NCI-H146 treated with DMSO at 0.1 percent for 48 hours (cell line): ENCODE data around the gene NTM.

ENCODE experiments used
- DNase-seq: peaks from one replicate; lab custom pipeline; 2025; ENCODE audit not compliant: unreplicated experiment; lab: John Stamatoyannopoulos, UW

The NTM gene

DNA sequence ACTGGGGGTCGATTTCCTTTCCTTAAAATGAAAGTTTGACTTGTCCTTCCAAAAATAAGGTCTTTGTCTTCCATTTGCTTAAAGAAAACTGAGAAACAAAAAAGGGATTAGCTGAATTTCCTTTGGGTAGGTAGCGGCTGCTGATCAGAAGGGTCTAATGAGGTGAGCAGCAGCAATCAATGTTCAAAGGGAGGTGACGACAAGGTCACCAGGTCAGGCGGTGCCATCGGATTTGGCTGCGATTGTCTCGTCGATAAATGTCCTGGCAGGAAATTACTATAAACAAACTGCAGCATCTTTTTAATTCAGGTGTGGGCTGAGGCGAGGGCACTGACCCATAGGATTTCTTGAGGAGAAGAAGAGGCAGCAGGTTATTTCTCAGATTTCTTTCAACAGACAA, 480.1 kb downstream of the NTM start:
- no peak for DNase-seq

DNA sequence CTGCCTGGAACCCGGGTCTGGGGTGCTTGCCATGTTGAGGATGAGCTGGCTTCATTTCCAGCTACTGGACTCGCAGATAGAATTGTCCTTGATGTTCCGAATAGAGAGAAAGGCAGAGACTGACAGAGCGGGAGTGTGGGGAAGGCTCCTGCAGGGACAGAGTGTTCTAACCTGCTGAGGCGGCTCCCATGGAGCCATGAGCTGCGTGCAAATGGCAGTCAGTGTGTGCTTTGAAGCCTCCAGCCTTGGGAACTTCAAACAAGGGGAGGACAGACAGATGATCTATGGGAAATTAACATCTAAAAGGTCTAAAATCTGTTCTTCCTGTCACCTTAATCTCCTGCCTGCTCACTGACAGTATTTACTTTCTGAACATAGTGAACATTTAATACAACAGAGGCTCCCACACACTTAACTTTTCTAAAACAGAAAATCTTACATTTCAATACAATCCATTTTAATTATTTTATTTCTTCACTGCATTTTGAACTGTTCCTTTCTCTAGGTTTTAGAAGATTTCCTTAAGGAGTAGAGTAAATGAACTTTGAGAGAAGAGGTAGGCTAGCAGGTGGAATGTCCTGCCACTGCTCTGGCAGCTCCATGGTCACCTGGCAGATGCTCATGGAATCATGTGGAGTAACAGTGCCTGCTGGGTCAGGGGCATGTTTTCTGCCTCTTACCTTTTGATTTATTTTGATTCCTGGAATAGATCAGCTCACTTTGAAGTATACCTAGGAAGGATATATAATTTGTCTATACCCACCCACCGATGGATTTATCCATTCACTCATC, 481.7 kb downstream of the NTM start:
- DNase-seq = no peak

DNA sequence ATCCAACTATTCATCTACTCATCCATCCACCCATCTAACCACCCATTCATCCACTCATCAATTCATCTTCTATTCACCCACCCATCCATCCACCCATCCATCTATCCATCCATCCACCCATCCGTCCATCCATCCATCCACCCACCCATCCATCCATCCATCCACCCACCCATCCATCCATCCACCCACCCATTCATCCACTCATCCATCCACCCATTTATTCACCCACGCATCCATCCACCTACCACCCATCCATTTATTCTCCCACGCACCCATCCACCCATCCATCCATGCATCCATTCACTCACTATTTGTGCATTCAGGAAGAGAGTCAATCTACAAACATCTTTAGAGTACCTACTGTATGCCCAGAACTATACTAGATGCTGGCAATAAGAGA, 482.3 kb downstream of the NTM start:
- DNase-seq = no peak

DNA sequence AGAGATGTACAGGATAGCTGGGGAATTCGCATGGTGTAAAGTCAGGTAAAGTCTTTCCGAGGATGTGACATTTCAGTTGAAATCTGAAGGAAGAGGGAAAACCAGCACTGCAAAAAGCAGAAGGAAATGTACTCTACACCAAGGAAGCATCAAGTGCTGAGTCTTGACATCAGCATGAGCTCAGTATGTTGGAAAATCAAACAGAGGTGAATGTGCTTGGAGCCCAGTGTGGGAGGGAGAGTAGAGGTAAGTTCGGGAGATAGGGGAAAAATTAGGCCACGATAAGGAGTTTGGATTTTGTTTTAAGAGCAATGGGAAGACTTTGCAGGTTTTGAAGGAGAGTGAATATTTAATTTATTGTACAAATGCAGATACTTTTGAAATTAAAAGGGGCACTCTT, 484.0 kb downstream of the NTM start:
- no peak for DNase-seq

DNA sequence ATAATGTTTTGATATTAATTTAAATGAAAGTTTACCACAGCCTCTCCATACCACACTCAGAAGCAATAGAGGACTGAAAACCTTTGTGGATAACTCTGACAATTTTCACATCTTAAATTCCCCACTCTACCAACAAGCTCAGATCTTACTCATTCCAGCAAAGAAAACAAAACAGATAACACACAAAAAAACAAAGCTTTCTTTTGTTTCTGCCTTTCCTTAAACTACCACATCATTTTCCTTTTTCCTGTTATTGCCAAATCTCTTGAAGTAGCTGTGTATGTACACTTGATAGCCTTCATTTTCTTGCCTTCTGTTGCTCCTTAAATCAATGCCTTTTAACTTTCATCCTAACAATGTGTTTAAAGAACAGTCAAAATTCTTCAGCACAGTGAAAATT, 484.9 kb downstream of the NTM start:
- no peak for DNase-seq

DNA sequence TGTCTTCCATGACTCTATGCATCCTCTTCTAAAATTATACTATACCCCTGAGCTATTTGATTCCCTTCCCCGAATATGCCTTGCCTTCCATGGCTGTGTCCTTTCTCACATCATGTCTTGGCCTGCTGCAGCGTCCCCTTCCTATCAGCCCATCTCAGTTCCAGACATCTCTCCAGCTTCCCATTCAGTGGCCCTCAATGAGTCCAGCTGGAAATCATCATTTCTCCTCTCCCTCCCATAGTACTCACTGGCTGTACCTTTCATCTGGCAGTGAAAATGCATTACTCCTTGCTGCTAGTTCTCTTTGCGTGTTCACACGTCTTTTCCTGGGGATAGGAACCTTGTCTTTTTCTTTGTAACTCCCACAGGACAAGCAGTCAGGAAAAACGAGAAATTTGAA, 486.8 kb downstream of the NTM start:
- DNase-seq = no peak

DNA sequence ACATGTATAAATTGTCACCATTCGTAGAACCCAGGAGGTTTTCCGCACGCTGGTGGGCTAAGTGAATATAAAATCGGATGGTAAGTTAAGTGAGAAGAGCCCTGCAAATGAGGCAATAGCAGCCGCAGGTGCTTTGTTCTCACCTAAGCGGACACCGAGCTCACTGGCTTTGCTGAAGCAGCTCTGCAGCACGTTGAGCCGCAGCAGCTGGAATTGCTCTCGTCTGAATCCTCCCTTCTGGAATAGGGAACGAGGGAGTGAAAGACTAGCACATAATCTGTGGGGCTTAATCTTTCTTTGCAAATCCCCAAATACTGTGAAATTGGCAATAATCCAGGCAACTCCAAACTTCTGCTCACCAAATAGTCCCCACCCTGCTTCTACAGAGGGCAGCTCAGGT, 488.1 kb downstream of the NTM start:
- no peak for DNase-seq

DNA sequence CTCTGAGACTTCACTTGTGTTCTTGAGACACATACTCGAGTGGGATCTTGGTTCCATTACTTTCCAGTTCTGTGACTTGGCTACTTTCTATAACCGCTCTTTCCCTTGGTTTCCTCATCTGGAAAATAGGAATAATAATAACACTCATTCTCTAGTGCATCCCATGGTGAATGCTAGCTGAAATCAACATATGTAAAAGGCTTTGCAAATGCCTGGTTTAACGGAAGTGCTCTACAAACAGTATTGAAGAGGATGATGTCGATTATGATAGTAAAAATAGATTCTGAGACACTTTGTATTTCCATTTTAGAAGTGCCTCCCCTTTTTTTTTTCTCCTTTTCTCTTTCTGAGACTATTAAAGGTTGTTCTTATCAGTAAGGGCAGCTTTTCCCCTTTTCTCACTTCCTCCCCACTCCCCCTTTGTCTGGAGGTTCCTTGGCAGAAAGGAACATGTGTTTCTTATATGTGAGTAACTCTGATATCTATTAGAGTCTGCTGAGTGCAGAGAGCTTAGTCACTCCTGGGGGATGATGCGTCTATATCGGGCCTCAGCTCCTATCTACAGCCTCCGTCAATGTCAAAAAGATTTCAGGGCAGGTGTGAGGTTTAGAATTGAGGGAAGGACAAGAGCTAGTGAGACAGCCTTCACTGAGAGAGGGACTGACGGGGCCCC, 489.3 kb downstream of the NTM start:
- no peak for DNase-seq

DNA sequence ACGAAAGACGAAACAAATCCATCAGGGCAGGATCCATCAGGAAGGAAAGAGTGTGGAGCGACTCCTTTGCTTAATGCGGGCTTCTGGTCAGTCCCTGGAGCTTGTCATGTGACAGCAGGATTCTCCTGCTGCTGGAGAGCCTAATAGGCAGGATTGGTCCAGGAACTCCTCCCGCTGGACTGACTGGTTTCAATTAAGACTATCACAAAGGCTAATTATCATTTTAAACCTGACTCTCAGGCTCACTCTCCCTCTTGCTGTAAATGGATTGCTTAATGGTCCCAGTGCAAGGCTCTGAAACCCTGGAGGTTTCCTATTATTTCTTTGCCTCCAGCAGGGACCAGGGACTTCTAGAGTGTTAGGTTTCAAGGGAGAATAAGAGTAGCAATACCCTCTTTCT, 493.8 kb downstream of the NTM start:
- peak; percentile 5 for DNase-seq

DNA sequence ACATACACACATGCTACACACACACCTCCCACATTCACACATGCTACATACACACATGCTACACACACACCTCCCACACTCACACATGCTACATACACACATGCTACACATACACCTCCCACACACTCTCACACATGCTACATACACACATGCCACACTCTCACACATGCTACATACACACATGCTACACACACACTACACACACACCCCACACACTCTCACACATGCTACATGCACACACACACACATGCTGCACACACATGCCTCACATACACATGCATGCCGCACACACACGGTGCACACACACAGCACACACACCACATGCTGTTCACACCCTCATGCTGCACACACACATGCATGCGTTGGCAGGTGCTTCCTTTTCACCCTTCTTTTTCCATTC, 495.4 kb downstream of the NTM start:
- no peak for DNase-seq

DNA sequence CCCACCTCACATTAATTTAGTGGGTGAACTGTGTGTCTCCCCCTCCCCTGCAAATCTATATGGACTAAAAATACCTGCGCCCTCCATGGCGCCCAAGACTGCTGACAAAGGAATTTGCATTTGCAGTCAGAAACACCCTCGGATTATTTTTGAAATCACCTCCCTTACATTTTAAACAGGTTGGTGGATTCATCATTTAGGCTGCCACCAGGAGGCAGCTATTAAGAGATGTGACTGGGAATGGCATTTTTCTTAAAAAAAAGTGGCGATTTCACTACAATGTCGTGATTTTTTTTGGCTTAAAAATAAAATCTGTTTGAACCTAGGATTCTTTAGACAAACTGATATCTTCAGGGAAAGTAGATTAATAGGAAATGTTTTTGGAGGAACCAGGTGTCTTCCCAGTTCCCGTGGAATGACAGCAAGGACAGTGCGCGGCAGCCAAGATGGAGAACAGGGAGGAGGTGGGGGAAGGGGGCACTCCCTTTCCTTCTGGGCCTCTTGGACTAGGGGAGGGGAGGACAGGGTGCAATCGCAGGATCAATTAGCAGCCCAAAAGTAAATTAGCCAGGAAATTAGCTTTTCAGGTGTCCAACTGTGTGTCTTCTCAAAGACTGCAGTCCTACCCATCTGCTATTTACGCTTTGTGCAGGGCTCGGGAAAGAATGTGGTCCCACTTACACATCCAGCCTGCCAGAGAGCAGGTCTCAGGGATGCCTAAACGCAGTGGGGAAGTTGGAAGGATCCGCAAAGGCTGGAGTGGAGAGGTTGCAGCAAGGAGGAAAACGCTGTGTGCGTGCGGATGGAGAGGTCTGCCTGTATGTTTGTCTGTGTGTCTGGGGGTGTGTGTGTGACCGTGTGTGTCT, 496.4 kb downstream of the NTM start:
- DNase-seq = no peak

DNA sequence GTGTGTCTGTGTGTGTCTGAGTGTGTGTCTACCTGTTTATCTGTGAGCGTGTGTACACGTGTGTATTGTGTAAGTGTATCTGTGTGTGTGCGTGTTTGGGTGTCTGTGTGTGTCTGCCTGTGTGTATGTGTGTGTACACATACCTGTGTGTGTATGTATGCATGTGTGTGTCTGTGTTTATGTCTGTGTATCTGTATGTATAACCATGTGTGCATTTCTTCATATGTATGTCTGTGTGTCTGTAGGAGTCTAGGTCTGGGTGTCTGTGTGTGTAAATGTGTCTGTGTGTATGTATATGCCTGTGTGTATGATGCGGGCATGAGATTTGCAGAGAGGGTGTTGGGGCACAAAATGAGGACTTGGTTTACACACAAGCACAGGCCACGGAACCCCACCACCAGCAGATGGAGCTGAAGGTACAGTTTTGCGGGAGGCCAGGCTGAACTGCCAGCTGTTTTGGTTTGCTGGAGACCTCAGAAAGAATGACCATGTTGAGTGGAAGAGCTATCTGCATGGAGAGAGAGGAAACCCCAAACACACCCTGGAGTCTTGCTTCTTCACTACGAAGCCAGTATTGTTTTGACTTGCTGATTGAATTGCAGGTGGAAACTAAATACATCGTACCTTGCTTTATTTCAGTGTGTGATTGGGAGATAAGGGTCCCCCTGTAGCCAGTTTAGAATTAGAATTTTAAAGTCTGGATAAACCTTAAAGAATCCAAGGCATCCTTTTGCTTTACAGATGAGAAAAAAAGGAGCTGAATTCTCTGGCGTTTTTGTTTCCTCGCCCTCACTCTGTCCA, 497.2 kb downstream of the NTM start:
- peak; percentile 39 for DNase-seq

DNA sequence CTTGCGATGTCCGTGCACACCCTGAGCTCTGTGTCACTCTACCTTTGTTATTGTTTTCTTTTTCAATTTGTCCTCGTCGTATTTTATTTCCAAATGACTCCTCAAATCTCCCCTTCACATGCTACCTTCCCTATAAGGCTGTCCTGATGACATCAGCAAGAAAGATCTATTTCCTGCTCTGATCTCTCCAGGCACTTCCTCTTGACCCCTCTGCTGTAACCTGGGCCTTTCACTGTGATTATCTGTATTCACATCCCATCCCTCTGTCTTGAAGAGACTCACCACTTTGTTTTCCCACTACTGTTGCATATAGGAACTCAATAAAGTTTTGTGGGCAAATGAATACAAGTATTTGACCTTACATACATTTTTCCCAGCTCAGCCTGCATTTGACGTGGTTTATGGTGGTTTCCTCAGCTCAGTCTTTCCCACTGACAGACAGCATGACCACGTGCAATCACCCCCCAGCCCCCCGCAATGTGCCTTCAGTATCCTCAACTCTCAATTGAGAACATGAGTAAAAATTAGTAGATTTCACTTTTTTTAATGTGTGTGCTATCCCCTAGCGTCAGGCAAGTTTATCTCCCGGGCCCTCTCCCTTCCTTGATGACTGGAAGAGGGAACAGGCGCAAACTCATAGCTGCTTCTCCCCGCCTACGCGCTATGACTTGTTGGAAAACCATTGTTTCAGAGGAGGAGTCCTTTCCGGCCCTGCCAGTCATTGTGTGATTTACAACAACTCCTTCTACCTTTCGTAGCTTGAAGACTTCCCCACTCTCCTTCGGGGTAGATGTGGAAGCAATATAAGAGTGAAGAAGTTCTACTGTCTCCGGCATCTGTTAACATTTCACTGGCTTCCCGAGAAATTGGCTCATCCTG, 498.5 kb downstream of the NTM start:
- no peak for DNase-seq

DNA sequence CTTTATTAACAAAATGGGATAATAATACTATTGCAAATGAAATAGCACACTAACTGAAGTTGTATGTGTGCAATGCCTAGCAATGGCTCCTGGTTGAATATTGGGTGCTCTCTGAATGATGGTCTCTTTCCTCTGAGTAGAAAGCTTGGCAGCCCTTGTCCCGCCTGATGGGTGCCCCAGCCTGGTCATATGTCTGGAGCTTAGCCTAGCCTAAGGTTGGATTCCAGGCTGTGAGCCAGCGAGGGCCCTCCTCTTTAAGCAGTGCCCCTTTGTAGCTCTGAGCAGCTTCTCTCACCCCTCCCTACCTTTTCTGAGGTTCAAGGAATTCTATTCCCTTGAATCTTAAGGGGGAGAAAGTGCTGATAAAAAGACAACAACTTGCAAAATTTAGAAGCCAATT, 499.9 kb downstream of the NTM start:
- no peak for DNase-seq

DNA sequence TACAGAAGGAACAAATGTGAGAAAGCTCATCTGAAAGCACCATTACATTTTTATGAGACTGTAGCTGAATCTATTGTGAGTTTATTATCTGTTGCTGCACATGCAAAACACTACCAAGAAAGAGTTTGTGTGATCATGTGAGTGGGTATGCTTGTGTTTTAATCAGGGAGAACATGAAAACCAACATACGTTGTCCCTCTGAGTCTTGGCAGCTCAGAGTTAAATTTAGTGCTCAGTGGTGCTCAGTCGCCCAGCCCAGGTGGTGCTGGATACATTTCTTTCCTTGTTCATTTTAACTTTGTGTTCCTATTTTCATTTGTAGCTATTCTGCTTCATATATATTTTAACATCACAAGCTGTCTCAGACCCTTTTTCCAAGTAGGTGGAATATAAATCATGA, 500.6 kb downstream of the NTM start:
- no peak for DNase-seq

DNA sequence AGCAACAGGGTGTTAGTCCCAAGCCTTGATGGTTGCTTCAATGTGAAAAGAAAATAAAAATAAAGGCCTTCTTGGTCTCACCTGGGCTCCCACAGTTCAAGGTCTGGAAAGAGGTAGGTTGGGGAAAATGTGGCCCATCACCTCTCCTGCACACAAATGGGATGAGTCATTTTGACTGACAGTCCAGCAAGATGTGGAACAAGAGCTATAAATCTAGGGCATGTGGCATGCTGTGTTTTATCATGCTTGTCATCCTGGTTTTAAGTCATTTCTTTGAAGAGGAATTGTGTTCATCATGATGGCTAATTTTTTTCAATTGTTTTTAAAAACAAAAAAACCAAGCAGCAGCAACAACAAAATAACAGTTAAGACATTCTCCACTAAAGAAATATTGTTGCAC, 503.7 kb downstream of the NTM start:
- no peak for DNase-seq

DNA sequence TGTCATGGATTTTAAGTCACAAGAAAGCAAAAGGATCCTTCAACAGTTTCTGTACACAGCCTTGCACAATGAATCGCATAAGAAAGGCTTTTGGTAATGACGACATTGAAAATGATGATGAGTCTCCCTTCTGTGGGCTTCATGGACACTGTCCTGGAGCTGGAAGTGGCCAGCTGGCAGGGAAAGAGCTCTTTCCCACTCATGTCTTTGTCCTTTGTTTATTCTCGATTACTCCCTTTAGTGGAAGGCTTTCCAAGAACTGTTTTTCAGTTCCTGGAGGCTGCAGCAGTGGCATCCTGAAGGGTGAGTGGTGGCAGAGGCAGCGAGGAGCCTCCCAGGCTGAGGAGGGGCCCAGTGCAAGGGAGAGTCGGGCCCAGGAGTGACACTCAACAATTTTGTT, 505.2 kb downstream of the NTM start:
- DNase-seq = no peak

DNA sequence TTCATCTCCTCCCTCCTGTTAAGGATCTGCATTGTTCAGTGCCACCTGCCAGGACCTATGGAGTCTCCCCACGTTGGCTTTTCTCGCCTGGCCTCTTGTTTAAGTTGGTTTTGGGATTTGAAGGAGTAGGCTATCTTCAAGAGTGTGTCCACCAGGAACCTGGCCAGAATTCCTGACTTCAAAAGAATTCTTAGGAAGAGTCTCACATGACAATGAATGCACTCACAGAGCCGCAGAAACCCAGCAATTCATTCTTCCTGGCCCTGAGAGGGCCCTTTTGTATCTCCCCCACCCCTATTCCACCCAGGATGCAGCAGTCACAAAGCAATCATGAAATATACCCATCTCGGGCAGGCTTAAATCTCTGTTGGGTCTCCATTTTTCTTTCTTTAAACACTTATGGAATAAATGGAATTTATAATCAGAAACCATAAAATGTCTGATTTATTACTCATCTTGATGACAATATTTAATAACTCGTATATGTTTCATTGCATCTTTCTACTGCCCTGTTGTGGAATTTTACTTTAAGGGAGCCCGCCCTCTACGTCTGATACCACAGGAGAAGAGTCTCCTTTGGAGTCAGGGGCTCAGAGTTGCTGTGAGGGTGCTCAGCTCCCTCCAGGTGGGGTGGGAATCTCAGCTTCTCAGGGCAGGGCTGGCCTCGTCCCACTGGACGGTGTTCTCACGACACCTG, 507.0 kb downstream of the NTM start:
- no peak for DNase-seq

DNA sequence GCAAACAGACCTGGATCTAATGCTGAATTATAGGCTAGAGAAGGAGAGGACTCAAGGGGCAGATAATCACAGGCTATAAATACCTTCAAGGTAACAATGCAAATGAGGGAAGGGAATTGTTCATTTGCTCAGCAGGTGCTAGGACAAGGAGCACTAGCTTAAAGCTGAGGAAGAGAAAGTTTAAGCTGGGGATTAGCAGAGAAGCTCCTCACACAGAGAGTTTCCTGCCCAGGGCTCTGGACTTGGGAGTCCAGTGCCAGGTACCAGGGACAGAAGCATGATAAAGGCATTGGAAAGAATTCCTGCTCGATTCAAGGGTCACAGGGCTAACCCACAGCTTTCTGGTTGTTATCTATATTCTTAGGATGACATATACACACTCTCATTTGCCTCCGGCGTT, 509.9 kb downstream of the NTM start:
- DNase-seq = no peak

DNA sequence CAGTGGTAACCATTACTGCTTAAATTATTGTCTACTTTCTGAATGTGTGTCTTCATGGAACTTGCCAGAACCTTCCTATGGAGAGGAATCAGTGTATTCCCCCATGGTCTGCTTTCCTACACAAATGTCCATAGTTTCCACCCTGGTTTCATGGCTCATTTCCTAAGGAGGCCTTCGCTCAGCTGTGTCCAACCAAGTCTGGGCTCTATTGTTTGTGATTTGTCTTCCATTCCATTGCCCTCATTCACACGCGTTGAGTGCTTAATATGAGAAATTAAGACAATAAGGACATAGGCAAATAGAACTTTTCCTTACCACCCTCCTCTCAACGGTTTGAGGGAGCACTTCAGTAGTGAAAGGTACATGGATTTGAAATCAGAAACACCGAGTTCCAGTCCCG, 510.6 kb downstream of the NTM start:
- no peak for DNase-seq
